Osteoblast (primary cell): ENCODE measurements around the gene LRP2. TPM values are rescaled to one million over a fixed set of nuclear protein-coding genes. Genes with fewer than 3 reads are reported as not detected.
"Not testable (repeated sequence)": the region's sequence is repeated elsewhere in the genome, so short reads cannot be mapped to it uniquely, and the experiment has no call there.

ENCODE experiments used
- DNase-seq: peaks from one replicate; pipeline ENCODE4 v3.0.0; 2011; ENCODE audit warnings: low spot score, mixed read lengths; ENCODE audit not compliant: insufficient read length; ENCODE audit errors: missing footprints
- H2AFZ ChIP-seq: 2 replicates; pipeline ENCODE4 v1.6.0; 2011; ENCODE audit warnings: mild to moderate bottlenecking, low read length
- H3K27ac ChIP-seq: 2 replicates; pipeline ENCODE4 v1.5.1; 2011; ENCODE audit warnings: mild to moderate bottlenecking, low read depth, low read length, moderate library complexity
- H3K27me3 ChIP-seq: 2 replicates; pipeline ENCODE4 v1.6.0; 2012; ENCODE audit warnings: mild to moderate bottlenecking, control low read depth, inconsistent platforms, low read length, moderate library complexity; ENCODE audit not compliant: insufficient read depth
- H3K36me3 ChIP-seq: 2 replicates; pipeline ENCODE4 v1.5.1; 2011; ENCODE audit warnings: mild to moderate bottlenecking, low read length, control low read depth, moderate library complexity; ENCODE audit not compliant: insufficient read depth
- H3K4me1 ChIP-seq: 2 replicates; pipeline ENCODE4 v1.5.1; 2011; ENCODE audit warnings: mild to moderate bottlenecking, low read length, control low read depth, moderate library complexity; ENCODE audit not compliant: insufficient read depth
- H3K4me2 ChIP-seq: 2 replicates; pipeline ENCODE4 v1.6.0; 2011; ENCODE audit warnings: mild to moderate bottlenecking, low read length; ENCODE audit not compliant: insufficient read depth
- H3K4me3 ChIP-seq: fragments of 200-600 bp; sonication (generic); 3 replicates; pipeline ENCODE4 v1.5.1; 2012; ENCODE audit warnings: mild to moderate bottlenecking, low read length, inconsistent platforms; ENCODE audit not compliant: insufficient read depth
- H3K79me2 ChIP-seq: 2 replicates; pipeline ENCODE4 v1.6.0; 2012; ENCODE audit warnings: mild to moderate bottlenecking, low read length, control low read depth, inconsistent platforms; ENCODE audit not compliant: insufficient read depth
- H3K9me3 ChIP-seq: 2 replicates; pipeline ENCODE4 v1.5.1; 2011; ENCODE audit warnings: low read depth, low read length, control low read depth
- H4K20me1 ChIP-seq: 2 replicates; pipeline ENCODE4 v1.6.0; 2012; ENCODE audit warnings: mild to moderate bottlenecking, low read length, control low read depth; ENCODE audit not compliant: insufficient read depth
- total RNA-seq: library from RNA; depleted of rRNA; stranded (reverse); fragments of >200 nt; gene quantifications from 2 replicates; pipeline ENCODE4 v1.2.3, GENCODE V29; 2012
- TF ChIP-seq, protein P1 (sequence below): IDR thresholded peaks from 2 replicates; pipeline ENCODE4 v1.5.1; 2011; ENCODE audit warnings: mild to moderate bottlenecking, low read depth, low read length, moderate library complexity; ENCODE audit errors: extremely low read depth

The LRP2 gene
- total RNA-seq, 1 donor = not detected

DNA sequence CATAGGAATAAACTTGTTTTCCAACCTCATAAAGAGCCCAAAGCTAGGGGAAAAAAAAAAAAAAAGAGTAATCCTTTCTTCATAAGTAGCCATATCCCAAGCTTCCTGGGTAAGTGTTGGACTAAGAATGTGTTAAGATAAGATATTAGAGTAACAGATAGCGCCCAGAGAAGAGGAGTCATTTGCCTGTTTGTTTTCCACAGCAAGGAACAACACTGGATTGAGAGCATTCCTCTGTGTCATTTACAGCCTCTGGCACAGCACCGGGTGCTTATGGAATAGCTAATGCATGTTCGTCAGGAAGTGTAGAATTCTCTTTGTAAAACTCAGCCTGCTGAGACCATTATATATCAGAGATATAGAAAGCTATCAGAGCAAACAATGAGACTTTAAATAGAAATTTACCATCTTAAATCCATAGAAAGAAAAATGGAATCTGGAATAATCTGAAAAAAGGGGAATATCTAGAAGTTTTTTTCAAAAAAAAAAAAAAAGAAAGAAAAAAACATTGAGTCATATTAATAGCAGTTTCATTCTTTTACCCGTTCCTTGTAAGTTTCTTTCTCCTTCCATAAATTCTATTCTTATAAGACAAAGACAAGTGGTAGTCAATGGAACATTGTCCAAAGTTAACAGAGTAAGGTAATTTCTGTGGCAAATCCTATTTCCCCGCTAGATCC is 37.6 kb downstream of the LRP2 start:
- no peak overlapping the region for H3K4me2 ChIP-seq
- TF ChIP-seq, protein P1, sequence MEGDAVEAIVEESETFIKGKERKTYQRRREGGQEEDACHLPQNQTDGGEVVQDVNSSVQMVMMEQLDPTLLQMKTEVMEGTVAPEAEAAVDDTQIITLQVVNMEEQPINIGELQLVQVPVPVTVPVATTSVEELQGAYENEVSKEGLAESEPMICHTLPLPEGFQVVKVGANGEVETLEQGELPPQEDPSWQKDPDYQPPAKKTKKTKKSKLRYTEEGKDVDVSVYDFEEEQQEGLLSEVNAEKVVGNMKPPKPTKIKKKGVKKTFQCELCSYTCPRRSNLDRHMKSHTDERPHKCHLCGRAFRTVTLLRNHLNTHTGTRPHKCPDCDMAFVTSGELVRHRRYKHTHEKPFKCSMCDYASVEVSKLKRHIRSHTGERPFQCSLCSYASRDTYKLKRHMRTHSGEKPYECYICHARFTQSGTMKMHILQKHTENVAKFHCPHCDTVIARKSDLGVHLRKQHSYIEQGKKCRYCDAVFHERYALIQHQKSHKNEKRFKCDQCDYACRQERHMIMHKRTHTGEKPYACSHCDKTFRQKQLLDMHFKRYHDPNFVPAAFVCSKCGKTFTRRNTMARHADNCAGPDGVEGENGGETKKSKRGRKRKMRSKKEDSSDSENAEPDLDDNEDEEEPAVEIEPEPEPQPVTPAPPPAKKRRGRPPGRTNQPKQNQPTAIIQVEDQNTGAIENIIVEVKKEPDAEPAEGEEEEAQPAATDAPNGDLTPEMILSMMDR = no peak
- no peaks in the 10 kb centered on the region for H3K4me1 ChIP-seq
- no peaks in the 10 kb centered on the region for H3K36me3 ChIP-seq
- H3K27me3 ChIP-seq = no peaks in the 10 kb centered on the region
- no peaks in the 10 kb centered on the region for H4K20me1 ChIP-seq
- no peak overlapping the region for H3K4me3 ChIP-seq
- DNase-seq = no peak
- no peaks in the 10 kb centered on the region for H3K79me2 ChIP-seq
- H3K9me3 ChIP-seq = no peaks in the 10 kb centered on the region
- H3K27ac ChIP-seq = no peak overlapping the region
- H2AFZ ChIP-seq = no peak overlapping the region

- Histone ChIP-seq H3K4me2 (no peak overlapping the region), H4K20me1 (no peaks in the 10 kb centered on the region)
- TF ChIP-seq, protein P1 = no peak
These were observed 38.5 kb downstream of the LRP2 start for GRCh38 chr2:169323841-169324240.

GRCh38 chr2:169320561-169320960 is 41.8 kb downstream of the LRP2 start:
- Histone ChIP-seq H3K4me1 (no peaks in the 10 kb centered on the region), H3K79me2 (no peaks in the 10 kb centered on the region), H3K4me2 (no peak overlapping the region), H4K20me1 (no peaks in the 10 kb centered on the region), H3K9me3 (no peaks in the 10 kb centered on the region), H2AFZ (no peak overlapping the region), H3K4me3 (no peak overlapping the region), H3K27me3 (no peaks in the 10 kb centered on the region), H3K36me3 (no peaks in the 10 kb centered on the region), H3K27ac (no peak overlapping the region)
- TF ChIP-seq, protein P1 = no peak
- DNase-seq = no peak

More at GRCh38 chr2:169323841-169324240, 38.5 kb downstream of the LRP2 start:
- Histone ChIP-seq H3K79me2 (no peaks in the 10 kb centered on the region), H3K36me3 (no peaks in the 10 kb centered on the region), H2AFZ (no peak overlapping the region), H3K4me1 (no peaks in the 10 kb centered on the region), H3K27me3 (no peaks in the 10 kb centered on the region), H3K4me3 (no peak overlapping the region), H3K9me3 (no peaks in the 10 kb centered on the region), H3K27ac (no peak overlapping the region)
- no peak for DNase-seq

DNA sequence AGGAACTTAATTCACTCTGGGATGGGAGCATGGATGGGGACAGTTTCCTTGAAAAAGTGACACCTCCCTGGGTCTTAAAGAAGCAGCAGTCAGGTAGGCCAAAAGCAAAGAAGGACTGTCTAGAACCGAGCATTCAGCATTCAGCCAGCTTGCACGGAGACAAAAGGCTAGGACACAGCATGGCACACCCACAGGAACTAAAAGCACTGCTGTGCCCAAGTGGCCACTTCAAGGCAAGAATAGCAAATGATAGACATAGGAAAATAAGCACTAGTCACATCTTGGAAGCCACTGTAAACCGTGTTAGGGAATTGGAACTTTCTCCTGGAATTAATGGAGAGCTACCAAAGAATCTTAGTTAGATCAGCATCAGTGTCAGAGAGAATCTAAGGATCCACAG is 47.0 kb downstream of the LRP2 start:
- TF ChIP-seq, protein P1 = no peak
- H2AFZ ChIP-seq = no peak overlapping the region
- H4K20me1 ChIP-seq = no peaks in the 10 kb centered on the region
- no peaks in the 10 kb centered on the region for H3K9me3 ChIP-seq
- H3K4me2 ChIP-seq = no peak overlapping the region
- no peak overlapping the region for H3K4me3 ChIP-seq
- H3K27me3 ChIP-seq = no peaks in the 10 kb centered on the region
- no peaks in the 10 kb centered on the region for H3K79me2 ChIP-seq
- DNase-seq = no peak
- H3K36me3 ChIP-seq = no peaks in the 10 kb centered on the region
- no peaks in the 10 kb centered on the region for H3K4me1 ChIP-seq
- H3K27ac ChIP-seq = no peak overlapping the region

GRCh38 chr2:169308349-169308748 is 54.0 kb downstream of the LRP2 start:
- not testable (repeated sequence) for H2AFZ ChIP-seq, DNase-seq, H3K4me2 ChIP-seq, H3K9me3 ChIP-seq, H3K4me1 ChIP-seq, H3K27ac ChIP-seq, H3K36me3 ChIP-seq, H3K4me3 ChIP-seq, H3K27me3 ChIP-seq, H3K79me2 ChIP-seq, H4K20me1 ChIP-seq

DNA sequence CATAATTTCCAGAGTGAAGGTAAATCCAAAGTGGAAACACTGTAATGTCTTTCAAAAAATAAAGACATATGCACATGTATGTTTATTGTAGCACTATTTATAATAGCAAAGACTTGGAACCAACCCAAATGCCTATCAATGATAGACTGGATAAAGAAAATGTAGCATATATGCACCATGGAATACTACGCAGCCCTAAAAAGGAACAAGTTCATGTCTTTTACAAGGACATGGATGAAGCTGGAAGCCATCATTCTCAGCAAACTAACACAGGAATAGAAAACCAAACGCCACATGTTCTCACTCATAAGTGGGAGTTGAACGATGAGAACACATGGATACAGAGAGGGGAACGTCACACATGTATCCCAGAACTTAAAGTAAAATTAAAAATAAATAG is 57.6 kb downstream of the LRP2 start:
- not testable (repeated sequence) for H3K9me3 ChIP-seq, H3K79me2 ChIP-seq, DNase-seq, H2AFZ ChIP-seq, H3K4me3 ChIP-seq, H3K4me1 ChIP-seq, H3K27me3 ChIP-seq, H4K20me1 ChIP-seq, H3K27ac ChIP-seq, H3K36me3 ChIP-seq, H3K4me2 ChIP-seq
